Measurements from ENCODE around the gene MRPS17.

The MRPS17 gene

DNA sequence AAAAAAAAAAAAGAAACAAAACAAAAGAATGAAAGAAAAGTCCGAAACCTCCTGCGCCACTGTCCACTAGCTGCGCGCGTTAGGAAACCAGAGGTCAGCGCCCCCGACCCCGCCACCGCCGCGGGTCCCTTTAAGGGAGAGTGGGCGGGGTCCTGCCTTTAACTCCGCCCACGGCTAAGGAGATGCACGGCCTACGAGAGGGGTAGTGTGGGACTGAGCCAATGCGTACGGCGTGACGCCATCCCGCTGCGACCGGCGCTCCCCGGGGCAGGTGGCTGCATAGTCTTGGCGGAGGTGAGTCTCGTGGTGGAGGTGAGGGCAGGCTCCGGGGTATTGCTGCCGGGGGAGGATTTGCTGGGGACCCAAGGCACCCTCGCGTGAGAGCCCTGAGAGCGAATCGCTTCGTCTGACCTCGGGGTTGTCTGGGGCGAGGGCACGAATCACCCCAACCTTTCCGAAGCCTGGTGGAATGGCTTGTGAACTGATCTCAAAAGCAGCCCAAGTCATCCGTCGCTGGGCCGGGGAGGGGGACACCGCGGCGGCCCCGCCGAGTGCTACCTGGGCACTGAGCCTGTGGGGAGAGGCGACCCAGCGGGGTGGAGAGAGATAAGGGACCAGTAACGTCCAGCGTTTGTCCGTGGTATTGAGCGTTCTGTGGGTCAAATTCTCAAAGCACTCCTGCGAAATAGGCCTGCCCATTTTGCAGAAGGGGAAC lies at the start of gene MRPS17:
MRPS17 (plus strand) TSS at position 241 of the 715 bp plus-strand sequence. CDS start 1,319 bp downstream, outside the sequence.
- TF ChIP-seq ZNF274 (IDR thresholded peaks at IDR 0.05; ENCODE audit: low read depth, low read length) (no peak), YY1 (IDR thresholded peaks at IDR 0.05; ENCODE audit: insufficient read depth, insufficient read length) (peak; percentile 12)
- peak within 1 kb of the TSS; percentile 100 for H3K4me3 ChIP-seq (ENCODE audit: insufficient read length, low read depth)
- H3K9ac ChIP-seq (ENCODE audit: insufficient read length, low read depth): peak within 1 kb of the TSS; percentile 98
- peak; percentile 94 for DNase-seq (ENCODE audit: low read depth, low spot score)
- H3K4me1 ChIP-seq (ENCODE audit: insufficient read depth, insufficient read length): no peaks in the 10 kb centered on the region
- peaks cover 29% of the 10 kb centered on the region for H3K36me3 ChIP-seq (ENCODE audit: insufficient read depth, insufficient read length, low read length)
- H3K27me3 ChIP-seq (ENCODE audit: insufficient read depth, insufficient read length): no peaks in the 10 kb centered on the region
- H3K9me3 ChIP-seq (ENCODE audit: insufficient read depth, low read length): no peaks in the 10 kb centered on the region

DNA sequence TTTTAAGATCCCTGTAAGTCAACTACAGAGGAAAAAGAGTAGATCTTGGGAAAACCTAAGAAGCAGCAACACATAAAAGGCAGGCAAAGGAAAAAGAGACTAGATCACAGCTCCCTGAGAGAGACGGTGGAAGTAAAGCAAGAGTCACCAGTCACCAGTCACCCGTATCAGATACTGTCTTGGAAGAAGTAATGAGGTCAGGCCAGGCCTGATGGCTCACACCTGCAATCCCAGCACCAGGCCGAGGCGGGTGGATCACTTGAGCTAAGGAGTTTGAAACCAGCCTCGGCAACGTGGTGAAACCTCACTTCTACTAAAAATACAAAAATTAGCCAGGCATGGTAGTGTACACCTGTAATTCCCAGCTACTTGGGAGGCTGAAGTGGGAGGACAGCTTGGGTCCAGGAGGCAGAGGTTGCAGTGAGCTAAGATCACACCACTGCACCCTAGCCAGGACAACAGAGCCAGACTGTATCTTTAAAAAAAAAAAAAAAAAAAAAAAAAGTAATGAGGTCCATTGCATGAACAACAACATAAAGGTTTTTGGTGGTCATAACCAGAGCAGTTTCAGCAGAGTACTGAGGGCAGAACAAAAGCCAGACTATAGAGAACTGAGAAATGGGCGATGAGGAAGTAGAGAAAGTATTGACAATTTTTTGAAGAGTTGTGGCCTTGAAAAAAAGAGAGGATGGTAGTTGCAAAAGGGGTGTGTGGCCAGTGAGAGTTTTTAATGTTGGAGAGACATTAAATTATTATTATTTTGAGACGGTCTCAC lies 47.5 kb upstream of the MRPS17 start:
- TF ChIP-seq YY1 (IDR thresholded peaks at IDR 0.05; ENCODE audit: insufficient read depth, insufficient read length) (no peak), SUZ12 (IDR thresholded peaks at IDR 0.05; ENCODE audit: extremely low read depth, insufficient read depth, insufficient read length) (no peak), ZNF274 (IDR thresholded peaks at IDR 0.05; ENCODE audit: low read depth, low read length) (no peak)

DNA sequence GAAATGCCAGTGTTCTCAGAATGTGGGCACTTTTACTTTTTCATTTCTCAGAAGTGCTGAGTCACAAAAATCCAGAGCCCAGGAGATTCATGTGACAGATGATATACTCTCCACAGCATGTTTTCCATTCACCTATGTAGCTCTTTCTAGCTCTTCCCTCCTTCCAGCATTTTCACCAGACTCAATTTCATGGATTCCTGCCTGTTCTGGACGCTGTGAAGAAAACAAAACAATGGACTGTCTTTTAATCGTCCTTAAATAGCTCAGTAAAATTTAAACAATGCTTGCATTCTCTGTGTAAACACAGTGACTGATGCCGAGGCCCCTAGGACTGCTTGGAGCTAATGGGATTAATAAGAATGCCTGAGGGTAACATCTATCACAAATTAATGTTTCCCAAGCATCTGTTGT lies 38.9 kb upstream of the MRPS17 start:
- no peaks in the 10 kb centered on the region for H3K4me1 ChIP-seq (ENCODE audit: insufficient read depth, insufficient read length)
- no peaks in the 10 kb centered on the region for H3K27me3 ChIP-seq (ENCODE audit: insufficient read depth, insufficient read length)
- H3K4me3 ChIP-seq (ENCODE audit: insufficient read length, low read depth): no peak overlapping the region
- DNase-seq (ENCODE audit: low read depth, low spot score): no peak
- no peak overlapping the region for H3K9ac ChIP-seq (ENCODE audit: insufficient read length, low read depth)
- TF ChIP-seq SUZ12 (IDR thresholded peaks at IDR 0.05; ENCODE audit: extremely low read depth, insufficient read depth, insufficient read length): no peak
- no peak for TF ChIP-seq ZNF274 (IDR thresholded peaks at IDR 0.05; ENCODE audit: low read depth, low read length)
- TF ChIP-seq YY1 (IDR thresholded peaks at IDR 0.05; ENCODE audit: insufficient read depth, insufficient read length): no peak
- H3K36me3 ChIP-seq (ENCODE audit: insufficient read depth, insufficient read length, low read length): peaks cover 21% of the 10 kb centered on the region
- no peaks in the 10 kb centered on the region for H3K9me3 ChIP-seq (ENCODE audit: insufficient read depth, low read length)

More for the DNA sequence above, 47.5 kb upstream of the MRPS17 start:
- Histone ChIP-seq H3K4me3 (ENCODE audit: insufficient read length, low read depth) (no peak overlapping the region), H3K27me3 (ENCODE audit: insufficient read depth, insufficient read length) (no peaks in the 10 kb centered on the region), H3K4me1 (ENCODE audit: insufficient read depth, insufficient read length) (no peaks in the 10 kb centered on the region), H3K9me3 (ENCODE audit: insufficient read depth, low read length) (peaks cover 9% of the 10 kb centered on the region; the same call in 1 of the 2 replicates), H3K9ac (ENCODE audit: insufficient read length, low read depth) (no peak overlapping the region), H3K36me3 (ENCODE audit: insufficient read depth, insufficient read length, low read length) (peaks cover 10% of the 10 kb centered on the region)
- DNase-seq (ENCODE audit: low read depth, low spot score): no peak

DNA sequence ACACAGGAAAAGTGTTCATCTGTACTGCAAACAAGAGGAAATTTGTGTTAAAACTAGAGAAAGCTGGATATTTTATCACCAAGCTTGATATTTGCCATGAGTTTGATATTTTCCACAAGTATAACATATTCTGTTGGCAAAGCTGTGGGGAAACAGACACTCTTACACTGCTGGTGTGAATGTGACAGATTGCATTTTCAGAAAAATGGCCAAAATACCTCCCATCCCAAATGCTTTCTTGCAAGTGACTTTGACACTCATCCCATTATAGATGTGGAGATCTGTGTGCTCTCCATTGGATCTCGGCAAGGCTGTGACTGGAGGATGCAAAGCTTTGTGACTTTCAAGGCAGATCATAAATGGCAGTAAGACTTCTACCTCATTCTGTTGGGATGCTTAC lies 33.9 kb upstream of the MRPS17 start:
- no peaks in the 10 kb centered on the region for H3K27me3 ChIP-seq (ENCODE audit: insufficient read depth, insufficient read length)
- no peaks in the 10 kb centered on the region for H3K4me1 ChIP-seq (ENCODE audit: insufficient read depth, insufficient read length)
- H3K9me3 ChIP-seq (ENCODE audit: insufficient read depth, low read length): no peaks in the 10 kb centered on the region
- TF ChIP-seq ZNF274 (IDR thresholded peaks at IDR 0.05; ENCODE audit: low read depth, low read length) (no peak), SUZ12 (IDR thresholded peaks at IDR 0.05; ENCODE audit: extremely low read depth, insufficient read depth, insufficient read length) (no peak), YY1 (IDR thresholded peaks at IDR 0.05; ENCODE audit: insufficient read depth, insufficient read length) (no peak)
- H3K9ac ChIP-seq (ENCODE audit: insufficient read length, low read depth): no peak overlapping the region
- no peak for DNase-seq (ENCODE audit: low read depth, low spot score)
- H3K4me3 ChIP-seq (ENCODE audit: insufficient read length, low read depth): no peak overlapping the region
- peaks cover 15% of the 10 kb centered on the region for H3K36me3 ChIP-seq (ENCODE audit: insufficient read depth, insufficient read length, low read length)

DNA sequence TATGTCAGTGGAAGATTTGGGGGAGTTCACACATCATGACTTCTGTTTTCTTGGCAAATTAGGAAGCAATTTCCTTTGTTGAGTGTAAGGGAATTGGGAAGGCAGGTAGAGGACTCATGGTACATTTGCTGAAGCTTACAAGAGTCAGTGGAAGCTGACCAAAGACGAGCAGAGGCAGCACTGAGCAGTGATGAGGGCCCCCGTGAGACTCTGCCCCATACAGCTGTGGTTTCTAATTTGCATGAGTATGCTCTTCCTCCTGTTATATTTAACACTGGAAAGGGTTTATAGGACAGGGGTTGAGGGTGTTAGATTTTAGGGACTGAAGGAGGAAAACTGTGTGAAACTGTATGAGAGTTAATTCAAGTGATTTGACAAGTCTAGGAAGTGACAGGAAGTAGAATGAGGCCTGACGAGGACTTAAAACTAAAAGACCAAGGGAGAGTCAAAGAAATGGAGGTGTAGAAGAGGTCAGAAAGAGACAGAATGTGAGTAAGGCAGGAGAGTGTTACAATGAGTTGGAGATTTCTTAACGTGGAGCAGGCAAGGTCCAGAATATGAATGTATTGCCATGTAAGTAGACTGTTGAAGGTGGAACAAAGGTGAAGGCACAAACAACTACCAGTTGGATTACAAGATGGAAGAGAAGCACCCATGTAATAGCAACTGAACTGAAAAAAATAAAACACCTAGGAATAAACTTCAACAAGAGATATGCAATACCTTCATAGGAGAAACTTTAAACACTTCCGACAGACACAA lies 23.5 kb upstream of the MRPS17 start:
- Histone ChIP-seq H3K27me3 (ENCODE audit: insufficient read depth, insufficient read length) (no peaks in the 10 kb centered on the region), H3K9ac (ENCODE audit: insufficient read length, low read depth) (no peak overlapping the region), H3K36me3 (ENCODE audit: insufficient read depth, insufficient read length, low read length) (peaks cover 18% of the 10 kb centered on the region), H3K4me3 (ENCODE audit: insufficient read length, low read depth) (no peak overlapping the region), H3K9me3 (ENCODE audit: insufficient read depth, low read length) (no peaks in the 10 kb centered on the region), H3K4me1 (ENCODE audit: insufficient read depth, insufficient read length) (no peaks in the 10 kb centered on the region)
- DNase-seq (ENCODE audit: low read depth, low spot score): no peak
- TF ChIP-seq YY1 (IDR thresholded peaks at IDR 0.05; ENCODE audit: insufficient read depth, insufficient read length) (no peak), SUZ12 (IDR thresholded peaks at IDR 0.05; ENCODE audit: extremely low read depth, insufficient read depth, insufficient read length) (no peak), ZNF274 (IDR thresholded peaks at IDR 0.05; ENCODE audit: low read depth, low read length) (no peak)

DNA sequence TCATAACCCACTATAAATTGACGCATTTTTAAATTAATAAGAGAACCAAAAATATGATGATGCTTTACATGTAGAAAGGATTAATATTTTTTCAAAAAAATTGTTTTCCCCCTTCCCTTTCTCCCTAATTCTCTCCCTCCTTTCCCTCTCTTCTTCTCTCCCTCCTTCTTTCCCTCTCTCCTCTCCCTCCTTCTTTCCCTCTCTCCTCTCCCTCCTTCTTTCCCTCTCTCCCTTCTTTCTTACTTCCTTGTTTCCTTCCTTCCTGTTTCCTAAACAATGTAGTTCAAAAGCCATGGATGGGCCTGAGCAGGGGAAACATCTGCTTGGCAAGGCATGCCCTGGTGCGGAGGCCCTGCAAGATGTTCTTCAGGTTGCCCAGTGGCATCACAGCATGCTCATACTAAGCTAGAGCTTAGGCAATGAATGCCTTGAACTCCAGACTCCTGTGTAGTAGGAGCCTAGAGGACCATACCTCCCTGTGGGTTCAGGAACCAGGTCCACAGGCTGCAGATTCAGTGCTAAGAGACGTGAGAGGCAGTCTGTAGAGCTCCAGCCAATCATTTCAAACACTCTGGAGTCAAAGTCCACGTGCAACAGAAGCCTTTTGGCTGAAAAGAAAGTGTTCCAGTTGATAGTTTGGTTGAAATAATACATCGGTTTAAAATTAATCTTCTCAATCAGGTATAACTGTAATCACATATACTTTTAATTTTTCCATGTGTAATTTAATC lies 20.1 kb upstream of the MRPS17 start:
- H3K27me3 ChIP-seq (ENCODE audit: insufficient read depth, insufficient read length): no peaks in the 10 kb centered on the region
- H3K9me3 ChIP-seq (ENCODE audit: insufficient read depth, low read length): peaks cover 14% of the 10 kb centered on the region; the same call in 1 of the 2 replicates
- DNase-seq (ENCODE audit: low read depth, low spot score): no peak
- no peaks in the 10 kb centered on the region for H3K36me3 ChIP-seq (ENCODE audit: insufficient read depth, insufficient read length, low read length)
- no peak for TF ChIP-seq SUZ12 (IDR thresholded peaks at IDR 0.05; ENCODE audit: extremely low read depth, insufficient read depth, insufficient read length)
- TF ChIP-seq YY1 (IDR thresholded peaks at IDR 0.05; ENCODE audit: insufficient read depth, insufficient read length): no peak
- TF ChIP-seq ZNF274 (IDR thresholded peaks at IDR 0.05; ENCODE audit: low read depth, low read length): no peak
- no peak overlapping the region for H3K4me3 ChIP-seq (ENCODE audit: insufficient read length, low read depth)
- no peak overlapping the region for H3K9ac ChIP-seq (ENCODE audit: insufficient read length, low read depth)
- H3K4me1 ChIP-seq (ENCODE audit: insufficient read depth, insufficient read length): no peaks in the 10 kb centered on the region

All from NT2/D1 (cell line).